ENCODE measurements around the gene KIAA1191. TPM values are rescaled to one million over a fixed set of nuclear protein-coding genes. Genes with fewer than 3 reads are reported as not detected.
A peak's percentile ranks its signal among the peaks of the same experiment; 100 is the strongest.
"Not testable (repeated sequence)": the region's sequence is repeated elsewhere in the genome, so short reads cannot be mapped to it uniquely, and the experiment has no call there.

The KIAA1191 gene
- total RNA-seq, result 51.9 TPM

GRCh38 chr5:176361437-176362232, at the start of gene KIAA1191:
TSS of gene KIAA1191 (minus strand) at chr5:176361764. CDS start at chr5:176359508, 2,256 bp downstream.
- peak; percentile 96 for ATAC-seq
- peak; percentile 97 for DNase-seq (ENCODE audit: low spot score)

GRCh38 chr5:176410486-176411180, 49.1 kb upstream of the KIAA1191 start:
- no peak for DNase-seq (ENCODE audit: low spot score)
- no peak for ATAC-seq

- ATAC-seq, result no peak
- no peak for DNase-seq (ENCODE audit: low spot score)
These were observed 48.2 kb upstream of the KIAA1191 start for GRCh38 chr5:176409765-176410164.

GRCh38 chr5:176408590-176408989, 47.0 kb upstream of the KIAA1191 start:
- ATAC-seq, result no peak
- DNase-seq (ENCODE audit: low spot score), result no peak

- not testable (repeated sequence) for ATAC-seq; DNase-seq (ENCODE audit: low spot score)
These were observed 46.6 kb upstream of the KIAA1191 start for GRCh38 chr5:176408252-176408573.

GRCh38 chr5:176407456-176408251, 46.1 kb upstream of the KIAA1191 start:
- DNase-seq (ENCODE audit: low spot score) (no peak), ATAC-seq (no peak)

- DNase-seq (ENCODE audit: low spot score) (no peak), ATAC-seq (no peak)
These were observed 45.0 kb upstream of the KIAA1191 start for GRCh38 chr5:176406436-176407052.

GRCh38 chr5:176405656-176406435, 44.3 kb upstream of the KIAA1191 start:
- no peak for DNase-seq (ENCODE audit: low spot score)
- ATAC-seq, result no peak

- no peak for ATAC-seq
- DNase-seq (ENCODE audit: low spot score), result no peak
These were observed 40.0 kb upstream of the KIAA1191 start for GRCh38 chr5:176401281-176402205.

- DNase-seq (ENCODE audit: low spot score), result no peak
- no peak for ATAC-seq
These were observed 39.0 kb upstream of the KIAA1191 start for GRCh38 chr5:176400382-176401156.

GRCh38 chr5:176397736-176398420, 36.3 kb upstream of the KIAA1191 start:
- DNase-seq (ENCODE audit: low spot score), result no peak
- ATAC-seq, result no peak

GRCh38 chr5:176396330-176396729, 34.8 kb upstream of the KIAA1191 start:
- ATAC-seq (no peak), DNase-seq (ENCODE audit: low spot score) (no peak)

- DNase-seq (ENCODE audit: low spot score), result no peak
- no peak for ATAC-seq
These were observed 33.5 kb upstream of the KIAA1191 start for GRCh38 chr5:176394881-176395675.

- ATAC-seq (no peak), DNase-seq (ENCODE audit: low spot score) (no peak)
These were observed 32.5 kb upstream of the KIAA1191 start for GRCh38 chr5:176394096-176394495.

- DNase-seq (ENCODE audit: low spot score) (no peak), ATAC-seq (no peak)
These were observed 31.0 kb upstream of the KIAA1191 start for GRCh38 chr5:176392526-176392925.

- DNase-seq (ENCODE audit: low spot score), result no peak
- no peak for ATAC-seq
These were observed 30.4 kb upstream of the KIAA1191 start for GRCh38 chr5:176391999-176392398.

- ATAC-seq (no peak), DNase-seq (ENCODE audit: low spot score) (no peak)
These were observed 29.9 kb upstream of the KIAA1191 start for GRCh38 chr5:176391479-176391878.
